B cell (primary cell): ENCODE data around the gene CTBP2.

Experiments used
- EZH2 ChIP-seq: IDR thresholded peaks from 2 replicates; pipeline ENCODE4 v1.6.1; 2012; ENCODE audit warnings: borderline replicate concordance, low read depth, mild to moderate bottlenecking, moderate library complexity, low read length; ENCODE audit not compliant: insufficient read depth, poor library complexity, severe bottlenecking
- TF ChIP-seq, protein P1 (sequence below): fragments of 200-600 bp; IDR thresholded peaks from one replicate; pipeline ENCODE4 v1.8.0; 2022; ENCODE audit warnings: antibody characterized with exemption, mild to moderate bottlenecking

DNA sequence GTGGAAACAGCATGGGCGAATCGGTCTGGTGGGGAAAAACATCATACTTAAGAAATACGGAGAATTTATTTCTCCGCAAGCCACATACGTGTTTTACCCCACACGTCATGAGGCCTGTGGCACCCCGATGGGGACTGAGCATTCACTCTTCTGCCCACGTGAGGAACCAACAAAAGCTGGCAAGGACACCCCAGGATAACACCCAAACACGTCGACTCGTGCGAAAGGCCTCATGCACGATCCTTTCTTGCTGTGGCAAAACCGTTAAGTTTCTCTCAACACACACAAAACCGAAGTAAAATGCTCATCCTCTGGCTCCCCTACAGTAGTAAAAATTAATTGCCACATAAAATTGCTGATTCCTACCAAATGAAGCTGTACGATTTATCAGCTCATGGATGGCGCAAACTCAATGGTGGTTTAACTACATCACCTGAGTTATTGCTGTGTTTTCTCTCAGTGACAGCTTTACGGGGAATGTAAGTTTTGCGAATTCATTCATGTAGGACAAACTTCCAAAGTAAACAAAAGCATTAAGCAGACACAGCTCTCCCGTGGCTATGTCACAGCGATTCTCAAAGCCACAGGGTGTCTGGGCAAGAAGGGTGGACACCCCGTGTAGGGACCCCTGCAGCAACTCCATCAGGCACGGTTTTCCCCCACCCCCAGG, 97.0 kb downstream of the CTBP2 start:
- TF ChIP-seq, protein P1, sequence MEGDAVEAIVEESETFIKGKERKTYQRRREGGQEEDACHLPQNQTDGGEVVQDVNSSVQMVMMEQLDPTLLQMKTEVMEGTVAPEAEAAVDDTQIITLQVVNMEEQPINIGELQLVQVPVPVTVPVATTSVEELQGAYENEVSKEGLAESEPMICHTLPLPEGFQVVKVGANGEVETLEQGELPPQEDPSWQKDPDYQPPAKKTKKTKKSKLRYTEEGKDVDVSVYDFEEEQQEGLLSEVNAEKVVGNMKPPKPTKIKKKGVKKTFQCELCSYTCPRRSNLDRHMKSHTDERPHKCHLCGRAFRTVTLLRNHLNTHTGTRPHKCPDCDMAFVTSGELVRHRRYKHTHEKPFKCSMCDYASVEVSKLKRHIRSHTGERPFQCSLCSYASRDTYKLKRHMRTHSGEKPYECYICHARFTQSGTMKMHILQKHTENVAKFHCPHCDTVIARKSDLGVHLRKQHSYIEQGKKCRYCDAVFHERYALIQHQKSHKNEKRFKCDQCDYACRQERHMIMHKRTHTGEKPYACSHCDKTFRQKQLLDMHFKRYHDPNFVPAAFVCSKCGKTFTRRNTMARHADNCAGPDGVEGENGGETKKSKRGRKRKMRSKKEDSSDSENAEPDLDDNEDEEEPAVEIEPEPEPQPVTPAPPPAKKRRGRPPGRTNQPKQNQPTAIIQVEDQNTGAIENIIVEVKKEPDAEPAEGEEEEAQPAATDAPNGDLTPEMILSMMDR, result no peak
- no peak for TF ChIP-seq EZH2
